GM21381 (cell line): ENCODE data around the gene MYCBP.
"Not testable (repeated sequence)": the region's sequence is repeated elsewhere in the genome, so short reads cannot be mapped to it uniquely, and the experiment has no call there.

ENCODE experiments used
- ATAC-seq: cut with Tn5 transposase; IDR thresholded peaks from one replicate; pipeline ENCODE4 v1.9.1; 2021; ENCODE audit warnings: mild to moderate bottlenecking, moderate library complexity; ENCODE audit not compliant: unreplicated experiment

Gene MYCBP, protein sequence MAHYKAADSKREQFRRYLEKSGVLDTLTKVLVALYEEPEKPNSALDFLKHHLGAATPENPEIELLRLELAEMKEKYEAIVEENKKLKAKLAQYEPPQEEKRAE

DNA sequence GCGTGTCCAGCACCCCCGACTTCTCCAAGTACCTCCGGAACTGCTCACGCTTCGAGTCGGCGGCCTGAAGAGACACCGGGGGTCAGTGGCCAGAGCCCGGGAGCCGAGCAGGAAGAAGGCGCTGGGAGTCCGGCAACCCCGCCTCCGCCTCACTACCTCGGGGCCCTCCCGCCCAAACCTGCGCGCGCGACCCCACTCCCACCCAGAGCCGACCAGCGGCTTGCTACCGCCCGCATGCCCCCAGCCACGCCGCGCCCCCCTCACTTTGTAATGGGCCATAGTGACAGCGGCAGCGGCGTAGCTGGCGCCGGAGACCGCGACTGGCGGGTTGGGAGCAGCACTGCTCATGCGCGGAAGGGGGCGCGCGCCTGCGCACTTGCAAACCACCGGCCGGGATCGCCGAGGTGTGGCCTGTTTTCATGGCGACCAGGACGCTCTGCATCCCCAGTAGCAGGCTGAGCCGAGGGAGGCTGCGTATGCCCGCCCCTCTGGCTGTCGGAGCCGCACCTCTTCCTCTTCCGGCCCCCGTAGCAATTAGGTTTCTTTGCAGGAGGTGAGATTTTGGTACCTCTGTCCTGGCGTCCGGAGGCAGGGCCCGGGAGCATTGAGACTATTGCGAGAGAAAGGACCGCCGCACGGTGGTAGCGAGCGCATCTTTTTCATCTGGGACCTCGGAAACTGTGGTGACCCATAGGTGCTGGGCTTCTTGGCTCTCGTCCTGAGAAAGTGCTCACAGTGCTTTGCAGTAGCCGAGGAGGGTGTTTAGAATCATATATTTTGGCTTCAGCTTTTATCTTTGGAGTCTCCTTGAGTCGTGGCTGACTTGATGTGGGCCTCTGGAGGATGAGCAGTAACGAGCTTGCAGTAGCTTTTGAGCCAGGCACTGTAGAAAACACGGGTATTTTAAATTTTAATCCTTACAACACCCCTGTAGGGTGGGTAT is at the start of gene MYCBP:
TSS of gene MYCBP (minus strand) at position 322 of the 943 bp plus-strand sequence. CDS start at position 279, 43 bp downstream.
- ATAC-seq = peak; percentile 94

DNA sequence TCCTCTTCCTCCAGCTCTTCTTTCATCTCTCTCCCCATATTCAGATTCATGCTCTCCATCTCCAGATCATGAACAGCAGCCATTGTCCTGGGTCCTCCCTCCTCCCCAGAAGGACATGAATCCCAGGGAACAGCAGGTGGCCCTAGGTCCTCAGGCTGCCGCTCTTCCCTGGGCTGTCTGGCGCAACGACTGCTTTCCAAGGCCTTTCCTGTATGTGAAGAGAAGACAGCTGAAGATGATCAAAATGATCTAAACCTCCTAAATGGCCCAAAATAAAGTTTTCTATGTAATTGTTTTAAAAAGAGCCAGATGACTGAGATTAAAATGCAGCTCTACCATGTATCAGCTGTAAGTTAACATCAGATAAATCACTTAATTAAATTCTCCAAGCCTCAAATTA is 46.0 kb upstream of the MYCBP start:
- ATAC-seq = no peak

DNA sequence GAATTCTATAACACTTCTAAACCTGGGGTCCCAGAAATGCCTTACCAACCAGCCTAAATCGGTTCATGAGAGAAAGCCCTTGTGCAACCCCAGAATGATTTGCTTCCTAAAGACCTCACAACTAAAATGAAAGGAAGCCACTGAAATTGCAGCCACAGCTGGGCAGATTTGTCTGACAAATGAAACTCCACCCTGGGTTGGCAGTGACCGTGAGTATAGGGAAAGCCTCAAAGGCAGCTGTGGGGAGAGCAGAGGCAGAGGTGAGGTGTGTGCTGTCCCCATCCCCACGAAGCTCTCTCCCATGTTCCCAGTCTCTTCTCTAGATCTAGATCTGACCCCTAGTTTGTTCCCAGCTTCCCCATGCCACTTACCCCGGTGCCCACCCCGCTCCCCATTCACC is 45.4 kb upstream of the MYCBP start:
- ATAC-seq = no peak

DNA sequence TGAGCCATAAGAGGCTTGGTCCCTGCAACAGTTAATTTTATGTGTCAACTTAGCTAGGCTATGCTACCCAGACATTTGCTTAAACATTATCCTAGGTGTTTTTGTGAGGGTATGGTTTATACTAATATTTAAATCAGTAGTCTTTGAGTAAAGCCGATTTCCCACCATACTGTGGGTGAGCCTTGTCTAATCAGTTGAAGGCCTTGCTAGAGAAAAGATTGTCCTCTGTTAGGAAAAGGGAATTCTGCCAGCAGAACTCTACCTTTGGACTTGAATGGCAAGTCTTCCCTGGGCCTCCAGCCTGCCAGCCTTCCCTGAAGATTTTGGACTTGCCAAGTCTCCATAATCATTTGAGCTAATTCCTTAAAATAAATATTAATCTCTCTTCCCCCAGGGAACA is 44.6 kb upstream of the MYCBP start:
- ATAC-seq = no peak

DNA sequence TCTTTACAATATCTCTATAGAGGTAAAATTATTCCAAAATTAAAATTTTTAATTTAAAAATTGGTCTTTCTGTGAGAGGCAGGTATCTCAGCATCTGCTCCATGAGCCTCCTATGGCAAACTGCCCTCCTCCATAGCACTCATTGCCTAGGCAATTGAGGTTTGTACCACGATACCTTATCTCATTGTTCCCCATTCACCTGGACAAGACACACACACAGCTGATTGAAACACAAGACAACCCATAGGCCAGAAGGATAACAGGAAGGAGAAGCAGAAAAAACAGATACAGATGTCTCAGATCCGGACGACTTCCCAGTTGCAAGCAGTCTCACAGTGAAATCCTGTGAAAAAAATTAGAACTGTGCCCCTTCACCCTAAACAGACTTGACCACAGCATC is 44.2 kb upstream of the MYCBP start:
- no peak for ATAC-seq

DNA sequence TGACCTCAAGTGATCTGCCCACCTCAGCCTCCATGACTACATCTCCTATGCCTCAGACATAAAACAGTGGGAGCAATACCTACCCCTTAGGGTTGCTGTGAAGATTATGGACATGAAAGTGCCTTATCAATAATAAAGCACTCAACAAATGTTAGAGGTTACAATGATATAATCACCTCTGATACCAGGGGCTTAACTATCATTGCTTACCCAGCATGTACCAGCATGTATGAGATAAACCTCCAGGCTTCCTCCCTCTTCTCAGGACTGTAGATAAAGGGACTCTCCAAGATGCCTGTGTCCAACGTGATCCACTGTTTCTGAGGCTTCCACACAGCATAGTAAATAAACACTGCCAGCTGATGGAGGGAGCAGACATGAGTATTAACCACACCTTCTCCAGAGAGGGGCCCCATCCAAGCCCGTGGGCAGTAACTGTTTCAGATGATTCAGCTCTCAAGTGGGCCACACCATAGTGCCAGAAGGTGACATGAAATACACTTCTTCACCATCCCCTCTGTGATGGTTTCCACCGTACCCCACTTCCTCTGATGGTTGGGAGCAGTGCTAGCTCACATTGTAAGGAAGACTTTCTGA is 42.3 kb upstream of the MYCBP start:
- no peak for ATAC-seq

DNA sequence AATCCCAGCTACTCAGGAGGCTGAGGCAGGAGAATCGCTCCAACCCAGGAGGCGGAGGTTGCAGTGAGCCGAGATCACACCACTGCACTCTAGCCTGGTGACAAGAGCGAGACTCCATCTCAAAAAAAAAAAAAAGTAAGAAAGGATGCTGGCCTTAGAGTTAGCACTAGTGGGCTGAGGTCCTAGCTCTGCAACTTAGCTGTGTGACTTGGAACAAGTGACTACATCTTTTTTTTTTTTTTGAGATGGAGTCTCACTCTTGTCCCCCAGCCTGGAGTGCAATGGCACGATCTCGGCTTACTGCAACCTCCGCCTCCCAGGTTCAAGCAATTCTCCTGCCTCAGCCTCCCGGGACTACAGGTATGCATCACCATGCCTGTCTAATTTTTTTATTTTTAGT is 41.8 kb upstream of the MYCBP start:
- not testable (repeated sequence) for ATAC-seq

DNA sequence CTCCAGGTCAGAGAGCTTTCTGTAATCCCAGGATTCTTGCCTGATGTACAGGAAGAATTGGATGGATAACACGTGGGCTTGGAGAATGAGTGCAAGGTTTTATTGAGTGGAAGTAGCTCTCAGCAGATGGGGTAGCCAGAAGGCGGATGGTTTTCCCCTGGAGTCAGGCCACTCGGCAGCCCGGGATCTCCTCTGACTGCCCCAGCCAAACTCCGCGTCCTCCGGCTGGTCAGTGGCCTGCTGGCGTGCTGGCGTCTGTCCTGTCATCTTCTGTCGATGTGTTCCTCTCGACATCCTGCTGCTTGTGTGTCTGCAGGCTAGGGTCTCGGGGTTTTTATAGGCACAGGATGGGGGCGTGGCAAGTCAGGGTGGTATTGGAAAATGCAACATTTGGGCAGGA is 35.7 kb upstream of the MYCBP start:
- no peak for ATAC-seq

DNA sequence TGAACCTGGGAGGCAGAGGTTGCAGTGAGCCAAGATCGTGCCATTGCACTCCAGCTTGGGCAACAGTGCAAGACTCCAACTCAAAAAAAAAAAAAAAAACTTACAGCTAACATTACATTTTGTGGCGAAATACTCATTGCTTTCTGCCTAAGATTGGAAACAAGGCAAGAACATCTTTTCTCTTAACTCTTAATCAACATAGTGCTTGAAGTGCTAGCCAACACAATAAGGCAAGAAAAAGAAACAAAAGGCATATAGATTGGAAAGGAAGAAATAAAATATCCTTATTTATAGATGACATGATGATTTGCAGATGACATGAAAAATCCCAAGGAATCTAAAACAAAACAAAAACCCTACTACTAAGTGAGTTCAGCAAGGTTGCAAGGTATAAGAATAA is 32.8 kb upstream of the MYCBP start:
- ATAC-seq = no peak

DNA sequence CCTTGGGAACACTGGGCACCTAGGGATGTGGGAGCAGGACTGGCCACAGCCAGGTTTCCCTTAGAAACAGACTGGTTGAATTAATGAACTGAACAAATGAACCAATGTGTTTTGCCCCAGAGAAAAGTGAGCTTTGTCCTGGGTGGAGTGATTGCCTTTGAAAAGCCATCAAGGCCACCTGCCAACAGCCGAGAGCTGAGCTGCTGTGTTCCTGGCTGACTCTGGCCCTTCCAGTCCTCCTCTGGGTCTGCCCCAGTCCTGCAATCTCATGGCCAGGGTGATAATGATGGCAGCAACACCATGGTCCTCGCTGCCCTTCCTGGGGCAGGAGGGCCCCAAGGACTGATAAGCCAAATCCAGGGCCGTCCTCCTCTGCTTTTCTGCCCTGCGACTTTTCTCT is 26.4 kb upstream of the MYCBP start:
- ATAC-seq = no peak

DNA sequence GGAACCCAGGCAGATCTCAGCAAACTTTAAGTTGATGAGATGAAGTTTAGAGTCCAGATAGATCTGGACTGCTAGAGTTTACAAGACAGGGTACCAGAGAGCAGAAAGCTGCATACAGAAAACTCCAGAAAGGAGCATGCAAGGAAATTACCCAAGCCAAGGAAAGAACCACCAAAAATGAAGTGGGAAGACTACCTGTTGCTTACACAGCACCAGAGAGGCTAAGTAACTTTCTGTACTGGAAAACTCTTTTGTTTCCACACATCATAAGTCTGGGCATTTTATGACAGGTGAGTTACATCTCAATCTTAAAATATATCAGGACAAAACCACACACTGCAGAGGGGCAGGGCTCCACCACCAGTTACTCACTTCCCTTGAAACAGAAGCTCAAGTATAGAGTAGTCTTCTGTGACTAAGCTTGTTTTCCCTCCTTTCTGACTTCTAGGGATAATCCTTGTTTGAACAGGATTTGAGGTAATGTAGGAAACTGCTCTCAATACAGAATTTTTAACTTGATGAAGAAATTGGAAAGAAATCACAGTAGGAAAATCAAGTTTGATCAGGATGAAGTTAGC is 25.6 kb upstream of the MYCBP start:
- no peak for ATAC-seq

DNA sequence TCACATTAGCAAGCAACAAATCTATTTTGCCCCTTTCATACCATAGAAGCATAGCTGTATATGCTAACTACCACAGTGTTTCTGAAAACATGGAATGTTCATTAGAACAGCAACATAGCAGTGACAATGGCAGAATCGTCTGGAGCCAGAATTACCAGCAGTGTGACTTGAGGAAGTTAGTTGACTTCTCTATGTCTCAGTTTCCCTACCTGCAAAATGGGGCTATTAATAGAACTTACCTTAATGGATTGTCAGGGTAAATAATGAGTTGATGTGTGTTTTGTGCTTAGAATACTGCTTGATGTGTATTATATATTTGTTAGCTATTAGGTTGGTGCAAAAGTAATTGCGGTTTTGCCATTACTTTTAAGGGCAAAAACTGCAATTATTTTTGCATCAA is 23.0 kb upstream of the MYCBP start:
- ATAC-seq = no peak

DNA sequence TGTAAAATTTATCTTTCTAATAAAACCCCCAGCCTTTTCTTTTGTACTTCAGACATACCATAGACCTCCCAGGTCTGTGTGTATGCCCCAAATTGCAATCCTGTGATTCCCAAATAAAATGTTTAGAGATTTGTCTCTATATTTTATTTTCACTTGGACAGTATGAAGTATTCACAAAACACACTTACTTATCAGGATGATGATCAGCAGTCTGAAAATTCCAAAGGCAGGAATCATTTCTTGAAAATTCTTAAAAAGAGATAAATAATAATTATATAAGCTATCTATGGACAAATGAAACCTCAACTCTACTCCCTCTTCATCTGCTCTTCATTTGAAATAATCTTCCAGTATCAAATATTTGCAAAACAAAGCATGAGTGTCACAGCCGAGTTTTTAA is 19.8 kb upstream of the MYCBP start:
- ATAC-seq = no peak

DNA sequence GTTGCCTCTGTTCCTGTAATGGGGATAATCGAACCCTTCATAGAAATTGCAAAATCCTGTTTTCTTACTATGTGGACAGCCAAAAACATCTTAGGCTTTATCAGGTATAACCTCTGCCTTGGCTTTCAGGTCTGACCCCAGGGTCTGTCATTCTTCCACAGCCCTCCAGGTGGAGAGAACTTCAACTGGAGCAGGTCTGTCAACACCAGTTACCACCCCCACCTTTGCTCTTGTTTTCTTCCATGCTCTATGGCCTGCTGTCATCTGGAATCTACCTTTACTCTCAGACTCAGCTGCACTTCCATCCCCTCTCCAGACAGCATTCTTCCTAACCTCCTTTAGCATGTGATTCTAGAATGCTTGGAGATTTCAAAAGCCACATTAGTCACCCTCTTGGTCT is 18.6 kb upstream of the MYCBP start:
- no peak for ATAC-seq

DNA sequence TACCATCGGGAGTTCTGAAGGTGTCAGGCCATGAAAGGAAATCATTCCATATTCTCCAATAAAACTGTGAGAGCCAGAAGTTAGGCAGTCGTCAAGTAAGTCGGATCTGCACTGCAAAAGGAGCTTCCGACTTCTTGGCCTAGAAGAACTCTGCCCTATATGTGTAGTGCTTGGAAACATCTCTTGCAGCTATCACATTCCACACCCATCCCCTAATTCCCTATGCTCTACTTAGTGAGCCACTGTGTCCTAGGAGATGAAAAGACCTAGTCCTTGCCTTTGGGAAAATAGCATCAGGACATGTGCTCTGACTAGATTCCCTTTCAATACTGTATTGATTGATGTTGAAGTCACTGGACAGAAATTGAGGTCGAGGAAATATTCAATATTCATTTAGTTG is 16.4 kb upstream of the MYCBP start:
- ATAC-seq = no peak

DNA sequence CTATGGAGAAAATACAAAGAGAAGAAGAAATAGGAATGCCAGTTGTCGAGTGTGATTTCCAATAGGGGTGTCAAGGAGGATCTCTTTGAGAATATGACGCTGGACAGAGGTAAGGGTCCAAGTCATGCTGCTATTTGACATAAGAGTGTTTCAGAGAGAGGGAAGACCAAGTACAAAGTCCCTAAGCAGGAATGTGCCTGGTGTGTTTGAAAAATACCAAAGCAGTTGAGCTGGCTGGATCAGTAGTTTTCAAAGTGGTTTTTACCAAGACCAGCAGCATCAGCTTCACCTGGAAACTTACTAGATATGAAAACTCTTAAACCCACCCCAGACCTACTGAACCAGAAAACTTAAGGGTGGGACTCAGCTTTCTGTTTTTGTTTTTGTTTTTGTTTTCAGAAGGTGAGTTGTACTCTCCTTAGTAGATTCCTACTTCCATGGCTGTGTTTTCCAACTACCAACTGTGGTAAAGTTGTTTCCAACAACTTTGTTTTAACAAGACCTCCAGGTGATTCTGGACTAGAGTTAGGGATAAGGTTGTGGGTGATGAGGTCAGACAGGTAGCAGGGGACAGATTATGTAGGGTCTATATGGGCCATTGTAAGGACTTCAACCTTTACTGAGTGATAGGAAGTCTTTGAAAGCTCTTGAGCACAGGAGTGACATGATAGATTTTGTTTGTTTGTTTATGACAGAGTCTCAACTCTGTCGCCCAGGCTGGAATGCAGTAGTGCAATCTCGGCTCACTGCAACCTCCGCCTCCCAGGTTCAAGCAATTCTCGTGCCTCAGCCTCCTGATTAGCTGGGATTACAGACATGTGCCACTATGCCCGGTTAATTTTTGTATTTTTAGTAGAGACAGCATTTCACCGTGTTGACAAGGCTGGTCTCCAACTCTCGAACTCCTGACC is 15.5 kb upstream of the MYCBP start:
- ATAC-seq = no peak

DNA sequence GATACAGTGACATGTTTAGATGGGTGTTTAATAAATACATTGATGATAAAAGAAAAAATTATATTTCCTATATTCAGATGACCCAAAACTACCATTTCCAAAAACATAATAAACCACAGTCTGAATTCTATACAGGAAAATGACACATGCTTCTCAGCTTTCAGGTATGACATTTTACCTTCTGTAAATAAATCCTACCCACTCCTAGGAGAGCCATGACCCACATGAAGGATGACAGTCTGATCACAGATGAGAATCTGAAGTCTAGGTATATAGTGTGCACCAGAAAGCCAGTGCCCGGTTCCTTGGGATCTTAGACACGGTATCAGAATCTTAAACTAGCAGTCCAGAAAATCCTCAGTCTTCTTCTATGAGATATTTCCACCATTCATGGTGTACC is 11.9 kb upstream of the MYCBP start:
- no peak for ATAC-seq

DNA sequence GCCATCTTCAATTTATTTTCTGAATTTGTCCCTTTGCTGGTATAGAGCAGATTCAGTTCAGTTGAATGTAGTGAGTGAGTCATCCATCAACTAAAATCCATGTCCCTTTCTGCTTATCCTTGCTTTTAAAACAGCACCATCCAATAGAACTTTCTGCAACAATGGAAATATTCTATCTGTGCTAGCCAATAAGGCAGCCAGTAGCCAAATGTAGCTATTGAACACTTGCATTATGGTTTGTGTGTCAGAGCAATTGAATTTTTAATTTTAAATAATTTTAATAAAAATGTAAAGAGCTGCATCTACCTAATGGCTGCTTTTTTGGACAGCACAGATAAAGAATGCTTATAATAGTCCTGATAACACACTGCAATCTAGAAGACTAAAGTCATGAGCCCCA is 8.3 kb upstream of the MYCBP start, which contains the start of gene GJA9:
TSS of gene GJA9 (minus strand) at position 101 of the 400 bp plus-strand sequence. CDS start 5,489 bp downstream, outside the sequence.
- ATAC-seq = no peak

DNA sequence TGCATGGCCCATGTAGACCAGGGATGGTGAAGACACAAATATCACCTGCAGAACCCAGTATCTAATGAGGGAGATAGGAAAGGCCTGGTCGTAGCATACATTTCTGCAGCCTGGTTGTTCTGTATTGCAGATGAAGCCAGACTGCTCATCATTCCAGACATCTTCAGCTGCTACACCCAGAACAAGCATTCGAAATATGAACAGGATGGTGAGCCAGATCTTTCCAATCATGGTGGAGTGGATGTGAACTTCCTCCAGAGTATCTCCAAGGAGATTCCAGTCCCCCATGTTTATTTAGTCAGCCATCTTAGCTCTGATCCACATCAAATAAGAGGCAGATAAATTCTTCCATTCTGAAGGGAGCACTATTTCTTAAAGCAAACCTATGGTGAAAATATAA is 2.7 kb upstream of the MYCBP start:
- no peak for ATAC-seq

DNA sequence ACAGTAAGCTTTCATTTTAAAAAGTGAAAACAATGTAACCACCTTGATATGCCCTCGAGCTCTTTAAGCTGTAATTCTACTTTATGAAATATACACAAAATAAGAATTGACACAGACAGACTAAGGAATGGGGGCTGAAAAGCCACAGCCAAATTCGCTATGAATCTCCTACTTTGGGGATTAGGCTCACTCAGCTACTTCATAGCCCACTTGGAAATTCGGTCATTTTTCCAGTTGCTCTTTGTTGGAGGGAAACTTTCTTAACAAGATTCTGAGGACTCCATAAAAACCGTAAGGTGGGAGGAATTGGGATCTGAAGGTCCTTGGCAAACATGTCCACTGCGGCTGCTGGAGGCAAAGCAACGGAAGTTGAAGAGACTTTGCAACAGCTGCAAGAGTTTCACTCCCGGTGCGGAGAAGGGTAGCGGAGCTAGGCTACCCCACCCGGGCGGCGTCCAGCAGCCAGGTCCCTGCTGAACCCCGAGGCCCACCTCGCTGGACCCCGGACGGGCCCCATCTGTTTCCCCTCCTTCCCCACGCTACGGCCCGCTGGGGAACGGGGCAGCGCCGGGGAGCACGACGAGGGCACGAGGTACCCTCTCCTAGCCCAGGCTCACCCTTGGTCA is 634 bp downstream of the MYCBP start:
- peak; percentile 22 for ATAC-seq
